ENCODE results near the gene NEDD8.

NEDD8 gene

DNA sequence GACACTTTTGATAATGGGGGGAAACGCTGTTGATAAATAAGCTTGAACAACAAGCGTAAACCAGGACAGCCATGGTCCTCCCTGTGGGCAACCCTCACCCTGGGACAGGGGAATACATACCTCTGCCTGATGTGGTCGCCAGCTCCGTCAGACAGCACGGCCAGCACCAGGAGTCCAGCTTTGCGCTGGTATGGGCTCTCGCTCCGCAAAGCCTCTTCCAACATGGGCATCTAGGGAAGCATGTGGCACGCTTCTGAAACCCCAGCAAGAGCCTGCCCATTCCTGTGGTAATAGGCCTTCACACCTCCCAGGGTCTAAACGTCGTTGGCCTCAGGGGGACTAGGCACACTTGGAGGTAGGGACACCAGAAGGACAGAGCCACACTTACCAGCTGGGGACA, 46.4 kb downstream of the NEDD8 start:
- Histone ChIP-seq H3K9me3 (ENCODE audit: control insufficient read depth, low read length) (no peaks in the 10 kb centered on the region), H3K4me1 (peaks cover 11% of the 10 kb centered on the region), H2AFZ (no peak overlapping the region), H3K9ac (no peak overlapping the region), H3K36me3 (ENCODE audit: control insufficient read depth, insufficient read depth, low read length) (no peaks in the 10 kb centered on the region), H3K79me2 (no peaks in the 10 kb centered on the region), H3K27me3 (ENCODE audit: control insufficient read depth, insufficient read depth, low read length) (no peaks in the 10 kb centered on the region), H3K4me2 (ENCODE audit: low read length) (no peak overlapping the region), H3K4me3 (ENCODE audit: low read depth, low read length) (no peak overlapping the region), H3K27ac (no peak overlapping the region)
- TF ChIP-seq, protein P1, sequence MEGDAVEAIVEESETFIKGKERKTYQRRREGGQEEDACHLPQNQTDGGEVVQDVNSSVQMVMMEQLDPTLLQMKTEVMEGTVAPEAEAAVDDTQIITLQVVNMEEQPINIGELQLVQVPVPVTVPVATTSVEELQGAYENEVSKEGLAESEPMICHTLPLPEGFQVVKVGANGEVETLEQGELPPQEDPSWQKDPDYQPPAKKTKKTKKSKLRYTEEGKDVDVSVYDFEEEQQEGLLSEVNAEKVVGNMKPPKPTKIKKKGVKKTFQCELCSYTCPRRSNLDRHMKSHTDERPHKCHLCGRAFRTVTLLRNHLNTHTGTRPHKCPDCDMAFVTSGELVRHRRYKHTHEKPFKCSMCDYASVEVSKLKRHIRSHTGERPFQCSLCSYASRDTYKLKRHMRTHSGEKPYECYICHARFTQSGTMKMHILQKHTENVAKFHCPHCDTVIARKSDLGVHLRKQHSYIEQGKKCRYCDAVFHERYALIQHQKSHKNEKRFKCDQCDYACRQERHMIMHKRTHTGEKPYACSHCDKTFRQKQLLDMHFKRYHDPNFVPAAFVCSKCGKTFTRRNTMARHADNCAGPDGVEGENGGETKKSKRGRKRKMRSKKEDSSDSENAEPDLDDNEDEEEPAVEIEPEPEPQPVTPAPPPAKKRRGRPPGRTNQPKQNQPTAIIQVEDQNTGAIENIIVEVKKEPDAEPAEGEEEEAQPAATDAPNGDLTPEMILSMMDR (IDR thresholded peaks at IDR 0.05) = no peak

GRCh38 chr14:24185026-24185425, 47.1 kb downstream of the NEDD8 start:
- Histone ChIP-seq H3K27me3 (ENCODE audit: control insufficient read depth, insufficient read depth, low read length) (no peaks in the 10 kb centered on the region), H3K36me3 (ENCODE audit: control insufficient read depth, insufficient read depth, low read length) (no peaks in the 10 kb centered on the region), H3K4me3 (ENCODE audit: low read depth, low read length) (no peak overlapping the region), H3K27ac (no peak overlapping the region), H3K9me3 (ENCODE audit: control insufficient read depth, low read length) (no peaks in the 10 kb centered on the region), H3K79me2 (no peaks in the 10 kb centered on the region), H2AFZ (no peak overlapping the region), H3K4me2 (ENCODE audit: low read length) (no peak overlapping the region), H3K9ac (no peak overlapping the region), H3K4me1 (peaks cover 11% of the 10 kb centered on the region)
- TF ChIP-seq, protein P1 (IDR thresholded peaks at IDR 0.05) = no peak

DNA sequence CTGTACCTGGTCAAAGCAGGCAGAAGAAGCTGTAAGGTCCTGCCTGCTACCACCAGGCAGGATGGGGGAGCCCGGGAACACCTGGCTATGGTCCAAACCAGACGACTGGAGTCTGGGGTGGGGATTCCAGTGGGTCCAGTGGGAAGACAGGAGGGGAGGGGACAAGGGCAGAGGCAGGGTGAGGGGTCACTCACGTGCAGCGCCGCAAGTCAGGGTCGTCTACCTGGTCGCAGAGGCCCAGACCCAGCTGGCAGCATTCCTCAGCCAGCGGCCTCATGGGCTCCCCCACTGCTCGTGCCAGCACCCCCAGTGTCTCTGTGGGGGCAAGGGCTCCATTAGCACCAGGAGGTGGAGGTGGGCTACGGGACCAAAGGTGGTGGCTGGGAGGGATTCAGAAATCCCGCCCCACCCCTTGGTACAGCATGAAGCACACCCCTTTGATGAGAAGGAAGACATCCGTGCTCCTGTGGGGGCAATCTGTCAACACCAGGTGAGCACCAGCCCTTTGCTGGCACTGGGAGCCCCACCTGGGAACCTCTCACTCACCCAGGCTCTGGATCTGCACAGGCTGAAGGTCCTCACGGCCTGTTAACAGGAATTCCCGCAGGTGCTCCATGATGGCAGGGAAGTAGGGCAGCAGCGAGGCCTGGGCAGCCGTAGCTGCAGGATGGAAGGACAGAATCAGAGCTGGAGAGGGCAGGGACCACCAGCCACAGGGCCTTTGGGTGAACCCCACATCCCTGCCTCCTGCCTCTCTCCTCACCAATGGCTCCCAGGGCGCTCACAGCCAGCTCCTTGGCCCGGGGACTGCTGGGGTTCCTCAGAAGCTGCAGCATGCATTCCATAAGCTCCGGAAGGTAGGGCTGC, 47.8 kb downstream of the NEDD8 start:
- H3K4me3 ChIP-seq (ENCODE audit: low read depth, low read length) = no peak overlapping the region
- TF ChIP-seq, protein P1 (IDR thresholded peaks at IDR 0.05) = no peak
- no peak overlapping the region for H2AFZ ChIP-seq
- H3K4me1 ChIP-seq = peaks cover 11% of the 10 kb centered on the region
- no peak overlapping the region for H3K9ac ChIP-seq
- H3K4me2 ChIP-seq (ENCODE audit: low read length) = no peak overlapping the region
- H3K36me3 ChIP-seq (ENCODE audit: control insufficient read depth, insufficient read depth, low read length) = no peaks in the 10 kb centered on the region
- H3K27me3 ChIP-seq (ENCODE audit: control insufficient read depth, insufficient read depth, low read length) = no peaks in the 10 kb centered on the region
- H3K9me3 ChIP-seq (ENCODE audit: control insufficient read depth, low read length) = no peaks in the 10 kb centered on the region
- H3K79me2 ChIP-seq = no peaks in the 10 kb centered on the region
- H3K27ac ChIP-seq = no peak overlapping the region

DNA sequence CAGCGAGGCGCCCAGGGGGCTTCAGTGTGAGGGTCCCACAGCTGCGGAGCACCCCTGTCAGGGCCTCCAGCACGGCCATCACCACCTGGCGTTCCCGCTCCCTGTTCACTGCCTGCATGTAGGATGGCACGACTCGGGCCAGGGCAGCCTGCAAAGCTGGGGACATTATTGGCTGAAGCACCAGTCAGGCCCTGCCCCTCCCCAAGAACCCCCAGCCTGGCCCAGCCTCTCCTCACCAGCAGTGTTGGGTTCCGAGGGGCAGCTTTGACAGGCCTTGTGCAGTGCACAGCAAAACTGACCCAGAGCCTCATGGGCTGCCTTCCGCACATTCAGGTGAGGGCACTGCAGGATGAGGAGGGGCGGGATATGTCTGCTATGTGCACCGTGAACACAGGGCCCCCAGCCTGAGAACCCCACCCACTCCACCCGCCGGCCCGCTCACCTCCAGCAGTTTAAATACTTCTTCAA, 49.1 kb downstream of the NEDD8 start:
- no peak overlapping the region for H3K4me3 ChIP-seq (ENCODE audit: low read depth, low read length)
- no peaks in the 10 kb centered on the region for H3K79me2 ChIP-seq
- no peak overlapping the region for H3K9ac ChIP-seq
- no peak overlapping the region for H3K27ac ChIP-seq
- TF ChIP-seq, protein P1 (IDR thresholded peaks at IDR 0.05) = no peak
- H3K36me3 ChIP-seq (ENCODE audit: control insufficient read depth, insufficient read depth, low read length) = no peaks in the 10 kb centered on the region
- H3K9me3 ChIP-seq (ENCODE audit: control insufficient read depth, low read length) = no peaks in the 10 kb centered on the region
- peaks cover 7% of the 10 kb centered on the region for H3K4me1 ChIP-seq
- H3K4me2 ChIP-seq (ENCODE audit: low read length) = no peak overlapping the region
- no peak overlapping the region for H2AFZ ChIP-seq
- no peaks in the 10 kb centered on the region for H3K27me3 ChIP-seq (ENCODE audit: control insufficient read depth, insufficient read depth, low read length)
